Measurements from ENCODE around the gene CANT1. TPM values are rescaled to one million over a fixed set of nuclear protein-coding genes. Genes with fewer than 3 reads are reported as not detected.

Gene CANT1
- total RNA-seq, 1 experiment from 2014 or later = 97.1 TPM

DNA sequence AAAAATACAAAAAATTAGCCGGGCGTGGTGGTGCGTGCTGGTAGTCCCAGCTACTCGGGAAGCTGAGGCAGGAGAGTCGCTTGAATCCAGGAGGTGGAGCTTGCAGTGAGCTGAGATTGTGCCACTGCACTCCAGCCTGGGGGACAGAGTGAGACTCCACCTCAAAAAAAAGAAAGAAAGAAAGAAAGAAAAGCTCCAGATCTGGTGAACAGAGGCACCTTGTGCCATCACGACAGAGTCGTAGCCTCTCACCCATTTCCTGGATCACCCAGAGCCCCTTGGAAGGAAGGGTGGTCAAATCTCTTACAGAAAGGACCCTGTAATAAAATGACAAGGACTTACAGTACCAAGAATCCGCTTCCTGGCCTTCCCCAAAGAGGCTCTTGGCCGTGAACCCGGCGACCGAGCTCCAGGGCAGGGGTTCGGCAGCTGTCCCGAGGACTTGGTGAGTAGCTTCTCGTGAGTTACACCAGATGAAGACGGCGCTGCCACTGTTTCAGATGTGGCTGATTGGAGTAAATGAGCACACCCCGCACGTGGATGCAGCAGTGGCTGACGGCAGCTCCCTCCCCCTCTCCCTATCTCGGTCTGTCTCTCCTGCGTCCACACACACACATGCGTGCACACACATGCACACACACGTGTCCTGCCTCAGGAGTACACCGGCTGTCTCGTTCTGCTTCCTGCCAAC lies 43.3 kb downstream of the CANT1 start:
- DNase-seq (ENCODE audit: low read depth, low spot score) (no peak), ATAC-seq (no peak)
- Histone ChIP-seq H2AFZ (ENCODE audit: low read depth, low read length, poor library complexity, severe bottlenecking) (no peak overlapping the region), H3K9ac (ENCODE audit: low read length) (no peak overlapping the region), H4K20me1 (ENCODE audit: insufficient read depth) (no peaks in the 10 kb centered on the region), H3K9me2 (ENCODE audit: insufficient read depth) (no peaks in the 10 kb centered on the region), H3K79me2 (ENCODE audit: insufficient read depth, low read length) (peaks cover 12% of the 10 kb centered on the region; the same call in 1 of the 2 replicates), H3K36me3 (ENCODE audit: control insufficient read depth in 1 of 2, insufficient read depth in 2 of 2, low read length in 2 of 2) (peaks cover 10 to 11% of the 10 kb centered on the region in 2 experiments; a peak in 2 of 4 replicates), H3K4me2 (ENCODE audit: low read length) (no peak overlapping the region), H3K27ac (ENCODE audit: low read depth, low read length) (no peak overlapping the region), H3K4me1 (ENCODE audit: control insufficient read depth in 1 of 2, insufficient read depth in 2 of 2, low read length in 2 of 2) (peaks cover 19 to 35% of the 10 kb centered on the region in 2 experiments), H3K4me3 (replicated peaks in 1 of 2; ENCODE audit: low read depth in 1 of 2, low read length in 2 of 2) (no peak overlapping the region), H3K27me3 (ENCODE audit: insufficient read depth, low read length) (no peaks in the 10 kb centered on the region), H3K9me3 (ENCODE audit: control insufficient read depth in 1 of 2, insufficient read depth in 1 of 2, low read depth in 1 of 2, low read length in 2 of 2) (no peaks in the 10 kb centered on the region)
- ChIA-PET RAD21 (ENCODE audit: low non-redundant PET in 1 of 2, low total read pairs in 2 of 2, uncharacterized antibody in 2 of 2, unreplicated experiment in 2 of 2) (interaction anchor here in 1 of 2 experiments (0.7 kb wide), 1 partner anchor 453 kb away, joined by 3 read pairs; no protein-coding TSS in a partner anchor), CTCF (interaction anchor here (1.6 to 3.2 kb wide), 2 partner anchors 9 to 101 kb away, joined by 4 to 13 read pairs; no protein-coding TSS in a partner anchor), POLR2A (interaction anchor here (1.0 kb wide), 2 partner anchors 100 to 104 kb away, joined by 3 read pairs; no protein-coding TSS in a partner anchor)
- BruUV-seq (replicated peaks) = no TSS peak
- TF ChIP-seq CTCF (IDR thresholded peaks at IDR 0.05 in 2 of 3, conservative IDR thresholded peaks at IDR 0.05 in 1 of 3; ENCODE audit: borderline replicate concordance in 1 of 3, insufficient read depth in 1 of 3, low read depth in 2 of 3, low read length in 2 of 3) = no peak
- no peak for TF ChIP-seq EZH2 (IDR thresholded peaks at IDR 0.05)
- TF ChIP-seq REST (IDR thresholded peaks at IDR 0.05; ENCODE audit: low read depth) = no peak
- TF ChIP-seq TCF7L2 (IDR thresholded peaks at IDR 0.05; ENCODE audit: borderline replicate concordance, extremely low read depth, insufficient read depth, insufficient read length) = no peak
- no peak for TF ChIP-seq SRF (IDR thresholded peaks at IDR 0.05; ENCODE audit: low read depth)
- no peak for TF ChIP-seq ATF3 (IDR thresholded peaks at IDR 0.05)
- TF ChIP-seq JUND (IDR thresholded peaks at IDR 0.05) = no peak
- intact Hi-C loops (cut with micrococcal nuclease) = no loop called here

Data from HCT116 (cell line).